ENCODE results near the gene PGAM2.

PGAM2 gene

DNA sequence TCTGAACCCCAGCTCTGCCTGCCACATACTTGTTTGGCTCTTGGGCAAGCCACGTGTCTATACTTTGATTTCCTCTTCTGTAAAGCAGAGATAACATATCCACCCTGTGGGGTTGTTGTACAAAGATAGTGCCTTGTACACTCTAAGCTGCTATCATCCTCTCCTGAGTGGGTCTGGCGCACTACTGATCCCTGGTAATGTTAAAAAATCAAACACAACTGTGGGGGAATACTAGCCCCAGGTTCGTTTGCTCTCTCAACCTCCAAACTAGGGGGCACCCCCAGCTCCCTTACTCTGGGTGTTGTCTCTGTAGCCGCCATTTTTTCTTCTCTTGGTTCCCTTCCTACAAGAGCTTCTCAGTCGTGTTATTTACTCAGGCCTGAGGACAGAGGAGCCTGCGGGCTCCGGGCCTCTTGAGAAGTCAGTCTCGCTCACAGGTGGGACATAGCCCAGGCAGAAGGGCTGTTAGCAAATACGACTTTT is 15.9 kb upstream of the PGAM2 start:
- H3K4me3 ChIP-seq, result peak overlapping the region; percentile 78
- DNase-seq (ENCODE audit: low spot score), result no peak
- H3K27ac ChIP-seq, result peak overlapping the region; percentile 27 to 67
- TF ChIP-seq, protein P1, sequence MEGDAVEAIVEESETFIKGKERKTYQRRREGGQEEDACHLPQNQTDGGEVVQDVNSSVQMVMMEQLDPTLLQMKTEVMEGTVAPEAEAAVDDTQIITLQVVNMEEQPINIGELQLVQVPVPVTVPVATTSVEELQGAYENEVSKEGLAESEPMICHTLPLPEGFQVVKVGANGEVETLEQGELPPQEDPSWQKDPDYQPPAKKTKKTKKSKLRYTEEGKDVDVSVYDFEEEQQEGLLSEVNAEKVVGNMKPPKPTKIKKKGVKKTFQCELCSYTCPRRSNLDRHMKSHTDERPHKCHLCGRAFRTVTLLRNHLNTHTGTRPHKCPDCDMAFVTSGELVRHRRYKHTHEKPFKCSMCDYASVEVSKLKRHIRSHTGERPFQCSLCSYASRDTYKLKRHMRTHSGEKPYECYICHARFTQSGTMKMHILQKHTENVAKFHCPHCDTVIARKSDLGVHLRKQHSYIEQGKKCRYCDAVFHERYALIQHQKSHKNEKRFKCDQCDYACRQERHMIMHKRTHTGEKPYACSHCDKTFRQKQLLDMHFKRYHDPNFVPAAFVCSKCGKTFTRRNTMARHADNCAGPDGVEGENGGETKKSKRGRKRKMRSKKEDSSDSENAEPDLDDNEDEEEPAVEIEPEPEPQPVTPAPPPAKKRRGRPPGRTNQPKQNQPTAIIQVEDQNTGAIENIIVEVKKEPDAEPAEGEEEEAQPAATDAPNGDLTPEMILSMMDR (IDR thresholded peaks at IDR 0.05), result no peak

DNA sequence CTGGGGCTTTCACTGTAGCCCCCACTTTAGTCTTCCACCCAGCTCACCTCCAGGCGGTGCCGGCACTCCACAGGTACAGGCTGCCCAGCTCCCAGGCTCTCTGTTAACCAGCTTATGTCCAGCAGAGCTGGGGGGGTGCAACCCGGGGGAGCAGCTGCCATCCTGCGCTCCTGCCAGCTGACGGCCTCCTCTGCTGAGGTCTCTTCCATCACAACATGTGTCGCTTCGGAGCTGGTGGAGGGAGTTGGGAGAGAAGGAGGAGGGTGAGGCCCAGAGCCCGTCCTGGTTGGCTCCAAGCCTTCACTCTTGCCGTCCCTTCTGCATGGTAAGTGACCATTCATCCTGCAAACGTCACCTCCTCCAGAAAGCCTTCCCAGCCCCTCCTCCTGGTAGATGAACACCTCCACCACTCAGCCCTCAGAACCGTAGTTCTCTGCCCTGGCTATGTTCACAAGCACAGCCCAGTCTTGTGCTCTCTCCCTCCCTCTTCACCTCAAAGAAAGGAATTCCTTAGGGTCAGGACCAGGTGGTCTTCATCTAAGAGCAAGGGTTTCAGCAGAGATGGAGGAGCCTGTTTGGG is 15.4 kb upstream of the PGAM2 start:
- peak overlapping the region; percentile 78 for H3K4me3 ChIP-seq
- DNase-seq (ENCODE audit: low spot score), result no peak
- H3K27ac ChIP-seq, result peak overlapping the region; percentile 27 to 67
- TF ChIP-seq, protein P1 (IDR thresholded peaks at IDR 0.05), result no peak

DNA sequence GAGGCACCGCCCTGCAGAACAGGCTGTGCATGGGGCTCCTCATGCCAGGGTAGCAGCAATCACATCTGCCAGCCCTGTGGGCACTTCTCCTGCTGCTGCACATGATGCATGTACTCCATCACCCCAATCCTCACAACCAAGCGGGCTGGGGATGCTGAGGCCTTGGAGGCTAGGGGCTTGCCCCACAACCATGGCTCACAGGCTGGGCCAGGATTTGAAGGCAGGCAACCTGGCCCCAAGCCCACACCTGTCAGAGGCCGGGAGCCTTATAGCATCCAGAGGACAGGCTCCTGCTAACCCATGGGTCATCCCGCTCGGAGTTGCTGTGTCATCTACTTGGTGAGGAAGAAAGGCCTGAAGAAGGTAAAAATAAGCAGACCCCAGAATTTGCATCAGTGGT is 14.8 kb upstream of the PGAM2 start:
- TF ChIP-seq, protein P1 (IDR thresholded peaks at IDR 0.05), result no peak
- Histone ChIP-seq H3K27ac (peak overlapping the region in 1 of 2 donors; percentile 67), H3K4me3 (no peak overlapping the region)
- no peak for DNase-seq (ENCODE audit: low spot score)

DNA sequence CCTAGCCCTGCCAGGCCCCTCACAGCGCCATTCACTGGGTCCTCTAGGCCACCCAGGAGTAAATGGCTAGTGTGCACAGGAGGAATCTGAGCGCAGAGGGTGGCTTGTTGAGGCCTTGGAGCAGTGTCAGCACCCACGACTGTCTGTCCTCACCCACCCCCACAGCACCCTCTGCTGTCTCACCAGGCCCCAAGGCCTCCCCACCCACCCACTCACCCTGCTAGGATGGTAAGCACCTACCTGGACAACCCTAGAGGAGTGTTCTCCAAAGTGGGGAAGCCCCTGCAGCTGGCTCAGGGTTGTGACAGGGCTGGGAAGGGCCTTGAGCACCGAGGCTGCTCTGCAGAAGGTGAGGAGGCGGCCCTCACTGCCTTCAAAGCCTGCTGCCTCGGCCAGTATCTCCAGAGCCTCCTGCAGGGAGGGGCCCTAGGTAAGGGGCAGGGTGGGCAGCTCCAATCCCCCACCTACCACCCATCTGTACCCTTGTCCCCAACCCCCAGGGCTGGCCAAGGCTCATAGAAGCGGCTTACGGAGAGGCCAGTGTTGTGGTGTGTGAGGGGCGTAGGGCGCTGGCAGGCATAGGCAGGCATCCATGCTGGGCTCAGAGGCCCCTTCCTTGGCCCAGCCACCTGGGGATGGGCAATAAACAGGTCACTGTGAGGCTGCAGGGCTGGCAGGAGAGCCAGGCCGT is 14.1 kb upstream of the PGAM2 start:
- no peak overlapping the region for H3K4me3 ChIP-seq
- TF ChIP-seq, protein P1 (IDR thresholded peaks at IDR 0.05), result no peak
- no peak for DNase-seq (ENCODE audit: low spot score)
- peak overlapping the region in 1 of 2 donors; percentile 65 for H3K27ac ChIP-seq

DNA sequence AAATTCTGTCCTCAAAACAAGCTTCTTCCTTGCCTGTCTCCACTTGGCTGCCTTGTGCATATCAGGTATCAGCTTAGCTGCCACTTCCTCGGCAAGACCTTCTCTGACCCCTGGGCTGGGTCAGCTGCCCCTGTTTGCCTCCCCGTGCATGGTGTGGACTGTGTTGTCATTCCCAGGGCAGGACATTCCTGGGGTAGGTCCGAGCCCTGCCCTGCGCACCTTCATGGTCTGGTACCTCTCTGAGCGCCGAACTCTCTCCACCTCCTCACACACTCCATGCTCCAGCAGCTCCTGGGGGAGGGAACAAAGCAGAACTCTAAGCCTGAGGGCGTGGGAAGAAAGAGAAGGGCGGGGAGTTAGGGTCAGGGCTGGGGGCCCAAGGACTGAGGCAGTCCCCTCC is 13.2 kb upstream of the PGAM2 start:
- Histone ChIP-seq H3K4me3 (no peak overlapping the region), H3K27ac (peak overlapping the region in 1 of 2 donors; percentile 65)
- TF ChIP-seq, protein P1 (IDR thresholded peaks at IDR 0.05), result no peak
- DNase-seq (ENCODE audit: low spot score), result no peak

DNA sequence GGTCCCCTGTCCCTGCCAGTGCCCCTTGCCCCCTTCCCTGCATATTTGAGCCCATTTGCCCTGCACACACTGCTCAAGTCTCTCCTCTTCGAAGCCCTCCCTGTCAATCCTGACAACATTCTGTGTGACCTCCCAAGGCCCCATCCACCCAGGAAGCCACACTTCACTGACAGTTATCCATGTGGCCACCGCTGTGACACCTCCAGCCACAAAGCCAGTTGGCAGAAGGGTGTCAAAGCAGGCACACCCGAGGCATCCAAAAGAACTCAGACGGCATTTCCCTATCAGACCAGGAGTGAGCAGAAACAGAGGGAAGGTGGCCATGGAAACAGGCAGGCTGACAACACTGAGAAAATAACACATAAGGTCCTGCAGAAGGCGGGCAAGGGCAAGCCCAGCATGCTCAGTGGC is 12.3 kb upstream of the PGAM2 start:
- no peak overlapping the region for H3K4me3 ChIP-seq
- DNase-seq (ENCODE audit: low spot score), result no peak
- peak overlapping the region in 1 of 2 donors; percentile 65 for H3K27ac ChIP-seq
- TF ChIP-seq, protein P1 (IDR thresholded peaks at IDR 0.05), result no peak

DNA sequence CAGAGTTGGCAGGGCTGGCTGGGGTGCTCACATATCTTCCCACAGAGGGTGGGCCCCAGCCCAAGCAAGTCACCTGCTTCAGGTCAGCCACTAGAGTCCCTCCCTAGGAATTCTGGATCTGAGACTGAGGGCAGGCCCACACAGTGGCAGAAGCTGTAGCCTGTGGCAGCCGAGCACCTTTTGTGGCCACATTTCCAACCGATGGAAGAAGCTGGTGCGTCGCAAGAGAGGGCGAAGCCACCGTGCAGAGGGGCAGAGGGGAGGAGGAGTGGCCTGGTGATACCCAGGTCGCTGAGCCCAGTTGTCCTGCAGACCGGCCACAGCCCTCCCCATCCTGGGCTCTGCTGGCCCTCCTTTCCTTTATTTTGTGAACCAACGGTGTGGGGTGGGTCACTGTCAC is 11.7 kb upstream of the PGAM2 start:
- TF ChIP-seq, protein P1 (IDR thresholded peaks at IDR 0.05), result no peak
- no peak for DNase-seq (ENCODE audit: low spot score)
- Histone ChIP-seq H3K27ac (peak overlapping the region in 1 of 2 donors; percentile 65), H3K4me3 (no peak overlapping the region)

All from coronary artery (tissue), 2 donors.